GM12878 (cell line): ENCODE measurements around the gene DEF6. TPM values are rescaled to one million over a fixed set of nuclear protein-coding genes. Genes with fewer than 3 reads are reported as not detected.

Experiments used
- ATAC-seq: fragments of 200-7000 bp; cut with Tn5 transposase; 3 replicates; pipeline ENCODE4 v1.9.1; 2020; ENCODE audit warnings: mild to moderate bottlenecking, moderate library complexity
- BruUV-seq: library from RNA; stranded (reverse); fragments of 400-500 nt; replicated peaks from 2 replicates; lab custom pipeline; 2021; lab: Mats Ljungman, UMichigan
- CTCF ChIA-PET: fragments of 300-600 bp; sonication (Branson Sonifier 250); formaldehyde crosslinking; extraction: SDS; loops from one replicate; lab custom pipeline; 2021; ENCODE audit warnings: inconsistent platforms; lab: Yijun Ruan, JAX
- POLR2A ChIA-PET: fragments of 350-600 bp; formaldehyde crosslinking; extraction: SDS; loops from one replicate; lab custom pipeline; 2021; ENCODE audit warnings: inconsistent platforms; lab: Charles Lee
- RAD21 ChIA-PET: fragments of 300-600 bp; sonication (Branson Sonifier 250); formaldehyde crosslinking; loops from one replicate; lab custom pipeline; 2023; ENCODE audit warnings: antibody characterized with exemption; ENCODE audit not compliant: unreplicated experiment; lab: Charles Lee
- SMC1A ChIA-PET: fragments of 300-600 bp; sonication (Branson Sonifier 250); formaldehyde crosslinking; loops from one replicate; lab custom pipeline; 2023; ENCODE audit not compliant: unreplicated experiment, uncharacterized antibody; lab: Charles Lee
- DNase-seq: peaks from one replicate; pipeline ENCODE4 v3.0.0-alpha.2; 2011; ENCODE audit warnings: low read depth, low spot score
- FAIRE-seq: peaks from 3 replicates; lab custom pipeline; 2011; peaks lifted over from hg19 to GRCh38; lab: Jason Lieb, UNC
- H2AFZ ChIP-seq: 2 replicates; pipeline ENCODE4 v1.6.0; 2011; ENCODE audit warnings: low read depth, low read length, control low read depth; ENCODE audit not compliant: control insufficient read depth
- H3K27ac ChIP-seq: 2 replicates; pipeline ENCODE4 v1.5.1; 2011; ENCODE audit warnings: control low read depth; ENCODE audit not compliant: control insufficient read depth, insufficient read depth
- H3K27me3 ChIP-seq, 2 experiments: replicated peaks in 1 of 2; 2 replicates each; pipeline versions ENCODE4 v1.6.0 to v1.6.1; 2011; ENCODE audit warnings: low read length in 1 of 2; ENCODE audit not compliant: control insufficient read depth in 2 of 2, insufficient read depth in 2 of 2
- H3K36me3 ChIP-seq, 2 experiments: 2 replicates each; pipeline ENCODE4 v1.5.1; 2011; ENCODE audit warnings: low read length in 1 of 2; ENCODE audit not compliant: control insufficient read depth in 2 of 2, insufficient read depth in 2 of 2
- H3K4me1 ChIP-seq: 2 replicates; pipeline ENCODE4 v1.6.1; 2011; ENCODE audit warnings: mild to moderate bottlenecking, low read length, moderate library complexity, mixed read lengths; ENCODE audit not compliant: control insufficient read depth, insufficient read depth
- H3K4me2 ChIP-seq: 2 replicates; pipeline ENCODE4 v1.6.0; 2011; ENCODE audit warnings: control low read depth; ENCODE audit not compliant: control insufficient read depth, insufficient read depth
- H3K4me3 ChIP-seq: fragments of 200-600 bp; sonication (generic); 2 replicates; pipeline ENCODE4 v1.5.1; 2016
- H3K79me2 ChIP-seq: 2 replicates; pipeline ENCODE4 v1.6.0; 2011; ENCODE audit warnings: low read length; ENCODE audit not compliant: control insufficient read depth, insufficient read depth
- H3K9ac ChIP-seq: 2 replicates; pipeline ENCODE4 v1.8.0; 2011; ENCODE audit warnings: low read length, control low read depth, mixed read lengths; ENCODE audit not compliant: control insufficient read depth, insufficient read depth
- H3K9me3 ChIP-seq: replicated peaks from 3 replicates; pipeline ENCODE4 v1.5.1; 2011; ENCODE audit warnings: mild to moderate bottlenecking, low read length; ENCODE audit not compliant: control insufficient read depth, insufficient read depth
- H4K20me1 ChIP-seq: 2 replicates; pipeline ENCODE4 v1.6.0; 2011; ENCODE audit not compliant: control insufficient read depth, insufficient read depth
- DPF2 ChIP-seq: fragments of 450-650 bp; IDR thresholded peaks from 2 replicates; pipeline ENCODE4 v1.6.1; 2017; ENCODE audit warnings: mild to moderate bottlenecking
- ETV6 ChIP-seq, 2 experiments: fragments of 450-650 bp in 1 of 2; IDR thresholded peaks in 1 of 2; conservative IDR thresholded peaks in 1 of 2; 2 replicates each; pipeline ENCODE4 v1.6.1; 2014; ENCODE audit warnings: antibody characterized with exemption in 1 of 2, borderline replicate concordance in 1 of 2, low read depth in 1 of 2, mild to moderate bottlenecking in 1 of 2, moderate library complexity in 1 of 2
- IKZF1 ChIP-seq: fragments of 450-650 bp; conservative IDR thresholded peaks from 2 replicates; pipeline ENCODE4 v1.6.1; 2017; ENCODE audit warnings: antibody characterized with exemption, mild to moderate bottlenecking
- IKZF2 ChIP-seq, 2 experiments: fragments of 450-650 bp; IDR thresholded peaks; 2 replicates each; pipeline ENCODE4 v1.6.1; 2017; ENCODE audit warnings: mild to moderate bottlenecking in 2 of 2, moderate library complexity in 2 of 2
- MEF2B ChIP-seq: fragments of 450-650 bp; IDR thresholded peaks from 2 replicates; pipeline ENCODE4 v1.6.1; 2018; ENCODE audit warnings: mild to moderate bottlenecking, moderate library complexity; ENCODE audit not compliant: partially characterized antibody, poor library complexity, severe bottlenecking
- POLR2AphosphoS5 ChIP-seq: IDR thresholded peaks from 2 replicates; pipeline ENCODE4 v1.6.1; 2011; ENCODE audit warnings: mild to moderate bottlenecking, low read length, inconsistent platforms
- SMARCA5 ChIP-seq: fragments of 450-650 bp; IDR thresholded peaks from 2 replicates; pipeline ENCODE4 v1.6.1; 2017; ENCODE audit warnings: mild to moderate bottlenecking
- SPI1 ChIP-seq: IDR thresholded peaks from 2 replicates; pipeline ENCODE4 v1.6.1; 2011; ENCODE audit warnings: low read depth, mild to moderate bottlenecking, low read length, moderate library complexity, borderline replicate concordance; ENCODE audit not compliant: insufficient read depth
- ZNF24 ChIP-seq: fragments of 450-650 bp; IDR thresholded peaks from 2 replicates; pipeline ENCODE4 v1.6.1; 2017; ENCODE audit warnings: antibody characterized with exemption, mild to moderate bottlenecking
- WGBS: methylation state at CpG from one replicate; pipeline ENCODE4 v1.1.6; 2016; ENCODE audit warnings: low lambda C conversion rate; ENCODE audit not compliant: insufficient replicate concordance, insufficient coverage; ENCODE audit errors: missing lambda C conversion rate; 5-methylcytosine and 5-hydroxymethylcytosine counted together
- in situ Hi-C: fragments of 300-500 bp; cut with MboI; formaldehyde crosslinking; loops from 9 replicates; pipeline ENCODE4 v1.14.3; 2018; ENCODE audit warnings: mixed read lengths
- intact Hi-C: fragments of 100-400 bp; cut with micrococcal nuclease; formaldehyde crosslinking; loops from one replicate; pipeline ENCODE4 v1.14.2; 2022; ENCODE audit not compliant: unreplicated experiment
- polyA plus RNA-seq, 11 experiments: library from polyadenylated mRNA; depleted of rRNA in 4 of 11; unstranded in 6 of 11; stranded (reverse) in 5 of 11; fragments of >200 nt; fragmentation: Nextera tagmentation in 4 of 11; fragmentation: Illumina TruSeq in 1 of 11; extraction: Ambion mirVana in 4 of 11; extraction: Trizol in 1 of 11; gene quantifications; 1 replicate in 1 of 11; 2 replicates in 10 of 11; pipeline versions ENCODE4 v1.2.1 to v1.2.3, GENCODE V29; 2011 to 2016; ENCODE audit warnings: inconsistent platforms in 2 of 11, missing spikeins in 2 of 11, low read depth in 1 of 11
- total RNA-seq, 4 experiments: library from RNA; depleted of rRNA in 3 of 4; stranded (reverse); fragments of >200 nt in 3 of 4; fragmentation: Illumina TruSeq in 1 of 4; extraction: Trizol in 1 of 4; gene quantifications; 2 replicates each; pipeline versions ENCODE4 v1.2.1 to v1.2.3, GENCODE V29; 2013 to 2021
- TF ChIP-seq, protein P1 (sequence below): fragments of 450-650 bp; IDR thresholded peaks from 2 replicates; pipeline ENCODE4 v1.6.1; 2017; ENCODE audit warnings: mild to moderate bottlenecking, moderate library complexity
- TF ChIP-seq, protein P2 (sequence below): fragments of 450-650 bp; IDR thresholded peaks from 2 replicates; pipeline ENCODE4 v1.6.1; 2017; ENCODE audit warnings: low read depth, mild to moderate bottlenecking, moderate library complexity

Gene DEF6
- total and polyA plus RNA-seq, 10 of the 15 experiments (the other 5 are each of a cell fraction or from before 2014, with no cell fraction given), result 3.3 to 69.5 (median 48.8) TPM

GRCh38 chr6:35299674-35300073 lies 2.1 kb downstream of the DEF6 start:
- H3K4me2 ChIP-seq, result peak overlapping the region; percentile 97
- WGBS, result 0% methylated on average over 4 of the region's 4 CpGs
- peaks cover 57% of the 10 kb centered on the region for H3K79me2 ChIP-seq
- peaks cover 35% of the 10 kb centered on the region for H3K4me1 ChIP-seq
- peaks cover 4 to 16% of the 10 kb centered on the region in 2 experiments; a peak in 3 of 4 replicates for H3K36me3 ChIP-seq
- peak overlapping the region; percentile 89 for H3K4me3 ChIP-seq
- DNase-seq (no peak), ATAC-seq (no peak), FAIRE-seq (no peak)
- H3K9ac ChIP-seq, result peak overlapping the region; percentile 79
- H3K27ac ChIP-seq, result peak overlapping the region; percentile 93
- no TSS peak for BruUV-seq
- no peaks in the 10 kb centered on the region for H3K9me3 ChIP-seq
- ChIA-PET RAD21 (interaction anchor here (1.2 to 7.5 kb wide), 5 partner anchors 27 to 437 kb away, joined by 5 to 127 read pairs (median 8); partner anchors contain the start of gene ARMC12), POLR2A (interaction anchor here (0.6 to 1.5 kb wide), 6 partner anchors 9 to 218 kb away, joined by 3 to 6 read pairs (median 4); no protein-coding TSS in a partner anchor), CTCF (interaction anchor here (0.9 to 7.2 kb wide), 5 partner anchors 16 to 150 kb away, joined by 3 to 217 read pairs (median 4); partner anchors contain the start of genes FANCE and PPARD), SMC1A (interaction anchor here (0.7 to 7.1 kb wide), 6 partner anchors 27 to 222 kb away, joined by 3 to 135 read pairs (median 3); partner anchors contain the start of gene FANCE)
- H3K27me3 ChIP-seq, result no peaks in the 10 kb centered on the region
- peak; percentile 44; the same call in 1 of the 2 replicates for TF ChIP-seq ZNF24
- no peak for TF ChIP-seq MEF2B
- TF ChIP-seq, protein P1, sequence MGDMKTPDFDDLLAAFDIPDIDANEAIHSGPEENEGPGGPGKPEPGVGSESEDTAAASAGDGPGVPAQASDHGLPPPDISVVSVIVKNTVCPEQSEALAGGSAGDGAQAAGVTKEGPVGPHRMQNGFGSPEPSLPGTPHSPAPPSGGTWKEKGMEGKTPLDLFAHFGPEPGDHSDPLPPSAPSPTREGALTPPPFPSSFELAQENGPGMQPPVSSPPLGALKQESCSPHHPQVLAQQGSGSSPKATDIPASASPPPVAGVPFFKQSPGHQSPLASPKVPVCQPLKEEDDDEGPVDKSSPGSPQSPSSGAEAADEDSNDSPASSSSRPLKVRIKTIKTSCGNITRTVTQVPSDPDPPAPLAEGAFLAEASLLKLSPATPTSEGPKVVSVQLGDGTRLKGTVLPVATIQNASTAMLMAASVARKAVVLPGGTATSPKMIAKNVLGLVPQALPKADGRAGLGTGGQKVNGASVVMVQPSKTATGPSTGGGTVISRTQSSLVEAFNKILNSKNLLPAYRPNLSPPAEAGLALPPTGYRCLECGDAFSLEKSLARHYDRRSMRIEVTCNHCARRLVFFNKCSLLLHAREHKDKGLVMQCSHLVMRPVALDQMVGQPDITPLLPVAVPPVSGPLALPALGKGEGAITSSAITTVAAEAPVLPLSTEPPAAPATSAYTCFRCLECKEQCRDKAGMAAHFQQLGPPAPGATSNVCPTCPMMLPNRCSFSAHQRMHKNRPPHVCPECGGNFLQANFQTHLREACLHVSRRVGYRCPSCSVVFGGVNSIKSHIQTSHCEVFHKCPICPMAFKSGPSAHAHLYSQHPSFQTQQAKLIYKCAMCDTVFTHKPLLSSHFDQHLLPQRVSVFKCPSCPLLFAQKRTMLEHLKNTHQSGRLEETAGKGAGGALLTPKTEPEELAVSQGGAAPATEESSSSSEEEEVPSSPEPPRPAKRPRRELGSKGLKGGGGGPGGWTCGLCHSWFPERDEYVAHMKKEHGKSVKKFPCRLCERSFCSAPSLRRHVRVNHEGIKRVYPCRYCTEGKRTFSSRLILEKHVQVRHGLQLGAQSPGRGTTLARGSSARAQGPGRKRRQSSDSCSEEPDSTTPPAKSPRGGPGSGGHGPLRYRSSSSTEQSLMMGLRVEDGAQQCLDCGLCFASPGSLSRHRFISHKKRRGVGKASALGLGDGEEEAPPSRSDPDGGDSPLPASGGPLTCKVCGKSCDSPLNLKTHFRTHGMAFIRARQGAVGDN, result peak; percentile 21; the same call in 1 of the 2 replicates
- TF ChIP-seq SMARCA5, result no peak
- TF ChIP-seq POLR2AphosphoS5, result no peak
- peak; percentile 75 for TF ChIP-seq SPI1
- TF ChIP-seq IKZF2 (IDR thresholded peaks at IDR 0.05), result peak; percentile 54 to 66
- TF ChIP-seq, protein P2, sequence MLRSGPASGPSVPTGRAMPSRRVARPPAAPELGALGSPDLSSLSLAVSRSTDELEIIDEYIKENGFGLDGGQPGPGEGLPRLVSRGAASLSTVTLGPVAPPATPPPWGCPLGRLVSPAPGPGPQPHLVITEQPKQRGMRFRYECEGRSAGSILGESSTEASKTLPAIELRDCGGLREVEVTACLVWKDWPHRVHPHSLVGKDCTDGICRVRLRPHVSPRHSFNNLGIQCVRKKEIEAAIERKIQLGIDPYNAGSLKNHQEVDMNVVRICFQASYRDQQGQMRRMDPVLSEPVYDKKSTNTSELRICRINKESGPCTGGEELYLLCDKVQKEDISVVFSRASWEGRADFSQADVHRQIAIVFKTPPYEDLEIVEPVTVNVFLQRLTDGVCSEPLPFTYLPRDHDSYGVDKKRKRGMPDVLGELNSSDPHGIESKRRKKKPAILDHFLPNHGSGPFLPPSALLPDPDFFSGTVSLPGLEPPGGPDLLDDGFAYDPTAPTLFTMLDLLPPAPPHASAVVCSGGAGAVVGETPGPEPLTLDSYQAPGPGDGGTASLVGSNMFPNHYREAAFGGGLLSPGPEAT, result peak; percentile 24; the same call in 1 of the 2 replicates
- TF ChIP-seq IKZF1, result peak; percentile 68
- TF ChIP-seq ETV6 (conservative IDR thresholded peaks at IDR 0.05 in 1 of 2, IDR thresholded peaks at IDR 0.05 in 1 of 2; ENCODE audit: borderline replicate concordance in 1 of 2, low read depth in 1 of 2), result peak in 1 of 2 experiments; percentile 38; a peak in 2 of 4 replicates
- TF ChIP-seq DPF2, result 0 out of 2 replicates have a peak, but pooled peaks have one; percentile 48
- intact Hi-C loops, result loop anchor here (5.0 to 10.0 kb wide), 2 partner anchors 265 to 433 kb away; no protein-coding TSS in a partner anchor
- no peaks in the 10 kb centered on the region for H4K20me1 ChIP-seq
- in situ Hi-C loops, result loop anchor here (5.0 kb wide), 2 partner anchors 33 to 168 kb away; partner anchors contain the start of gene RPL10A
- no peak overlapping the region; the same call in 1 of the 2 replicates for H2AFZ ChIP-seq
